Left ventricle myocardium inferior (tissue), 1 donor: ENCODE measurements around the gene RAPGEF2. TPM values are rescaled to one million over a fixed set of nuclear protein-coding genes. Genes with fewer than 3 reads are reported as not detected.
A peak's percentile ranks its signal among the peaks of the same experiment; 100 is the strongest.

ENCODE experiments used
- DNase-seq: peaks from one replicate; pipeline ENCODE4 v3.0.0-alpha.2; 2020
- H3K27ac ChIP-seq: fragments of 200-600 bp; replicated peaks from 2 replicates; pipeline ENCODE4 v1.8.0; 2021
- H3K27me3 ChIP-seq: fragments of 200-600 bp; 2 replicates; pipeline ENCODE4 v1.8.0; 2021; ENCODE audit warnings: low read depth
- H3K36me3 ChIP-seq: fragments of 200-600 bp; 2 replicates; pipeline ENCODE4 v1.8.0; 2021
- H3K4me1 ChIP-seq: fragments of 200-600 bp; 2 replicates; pipeline ENCODE4 v1.8.0; 2021
- H3K4me3 ChIP-seq: fragments of 200-600 bp; 2 replicates; pipeline ENCODE4 v1.8.0; 2021; ENCODE audit warnings: mild to moderate bottlenecking, moderate library complexity
- H3K9me3 ChIP-seq: fragments of 200-600 bp; replicated peaks from 2 replicates; pipeline ENCODE4 v1.8.0; 2021
- CTCF ChIP-seq: fragments of 200-600 bp; IDR thresholded peaks from 2 replicates; pipeline ENCODE4 v1.8.0; 2021; ENCODE audit warnings: antibody characterized with exemption, mild to moderate bottlenecking, borderline replicate concordance
- intact Hi-C: fragments of 100-400 bp; cut with micrococcal nuclease; formaldehyde crosslinking; loops from one replicate; pipeline ENCODE4 v1.11.0; 2022
- total RNA-seq: library from RNA; stranded (reverse); fragmentation: NEBNext Ultra II Directional; extraction: Animal tissue kit (Norgen Biotek cat#: 25700); gene quantifications from one replicate; pipeline ENCODE4 v1.2.1, GENCODE V29; 2021
- donor health status: DM: no; HTN: yes; CAD: no; lungs with severe emphysema.

The RAPGEF2 gene
- total RNA-seq, 1 donor from 2014 or later = 51.5 TPM

- intact Hi-C loops = no loop called here
- H3K4me1 ChIP-seq = peaks cover 88% of the 10 kb centered on the region
- no peak overlapping the region for H3K4me3 ChIP-seq
- DNase-seq = no peak
- no peaks in the 10 kb centered on the region for H3K9me3 ChIP-seq
- peak overlapping the region; percentile 58 for H3K27ac ChIP-seq
- H3K27me3 ChIP-seq = no peaks in the 10 kb centered on the region
- no peak for TF ChIP-seq CTCF
- H3K36me3 ChIP-seq = no peaks in the 10 kb centered on the region
These were observed 169.6 kb downstream of the RAPGEF2 start for GRCh38 chr4:159272273-159273140.

- intact Hi-C loops = no loop called here
- Histone ChIP-seq H3K27ac (peak overlapping the region; percentile 58), H3K9me3 (no peaks in the 10 kb centered on the region), H3K4me1 (peaks cover 82% of the 10 kb centered on the region), H3K27me3 (no peaks in the 10 kb centered on the region), H3K4me3 (no peak overlapping the region), H3K36me3 (no peaks in the 10 kb centered on the region)
- DNase-seq = no peak
- no peak for TF ChIP-seq CTCF
These were observed 170.2 kb downstream of the RAPGEF2 start for GRCh38 chr4:159273141-159273438.

- no peaks in the 10 kb centered on the region for H3K36me3 ChIP-seq
- no peak for TF ChIP-seq CTCF
- peaks cover 82% of the 10 kb centered on the region for H3K4me1 ChIP-seq
- H3K27ac ChIP-seq = peak overlapping the region; percentile 58
- intact Hi-C loops = no loop called here
- H3K27me3 ChIP-seq = no peaks in the 10 kb centered on the region
- H3K4me3 ChIP-seq = no peak overlapping the region
- no peak for DNase-seq
- no peaks in the 10 kb centered on the region for H3K9me3 ChIP-seq
These were observed 171.0 kb downstream of the RAPGEF2 start for GRCh38 chr4:159273841-159274240.

- H3K4me1 ChIP-seq = peaks cover 78% of the 10 kb centered on the region
- intact Hi-C loops = no loop called here
These were observed 175.5 kb downstream of the RAPGEF2 start for GRCh38 chr4:159278399-159278798.

GRCh38 chr4:159279084-159279483 is 176.2 kb downstream of the RAPGEF2 start:
- no peaks in the 10 kb centered on the region for H3K27me3 ChIP-seq
- no peaks in the 10 kb centered on the region for H3K36me3 ChIP-seq
- no peak for DNase-seq
- H3K4me1 ChIP-seq = peaks cover 78% of the 10 kb centered on the region
- H3K9me3 ChIP-seq = no peaks in the 10 kb centered on the region
- peak; percentile 28 for TF ChIP-seq CTCF
- H3K4me3 ChIP-seq = no peak overlapping the region
- H3K27ac ChIP-seq = peak overlapping the region; percentile 54
- intact Hi-C loops = no loop called here

More at GRCh38 chr4:159278399-159278798, 175.5 kb downstream of the RAPGEF2 start:
- Histone ChIP-seq H3K9me3 (no peaks in the 10 kb centered on the region), H3K36me3 (no peaks in the 10 kb centered on the region), H3K27ac (peak overlapping the region; percentile 54), H3K27me3 (no peaks in the 10 kb centered on the region), H3K4me3 (no peak overlapping the region)
- no peak for DNase-seq
- TF ChIP-seq CTCF = no peak
